HEK293T (cell line): ENCODE data around the gene MRPL57.
"Not testable (repeated sequence)": the region's sequence is repeated elsewhere in the genome, so short reads cannot be mapped to it uniquely, and the experiment has no call there.

ENCODE experiments used
- CTCF ChIA-PET: fragments of 350-600 bp; formaldehyde crosslinking; extraction: SDS; loops from one replicate; lab custom pipeline; 2021; ENCODE audit warnings: antibody characterized with exemption, inconsistent platforms; lab: Yijun Ruan, JAX
- POLR2A ChIA-PET: fragments of 350-600 bp; formaldehyde crosslinking; extraction: SDS; loops from one replicate; lab custom pipeline; 2020; ENCODE audit warnings: antibody characterized with exemption, inconsistent platforms; lab: Yijun Ruan, JAX
- DNase-seq: peaks from one replicate; pipeline ENCODE4 v3.0.0; 2012; ENCODE audit warnings: mixed read lengths; ENCODE audit errors: extremely low spot score
- ARNT ChIP-seq: fragments of 450-650 bp; IDR thresholded peaks from 2 replicates; pipeline ENCODE4 v1.6.1; 2017; ENCODE audit warnings: mild to moderate bottlenecking
- BHLHE40 ChIP-seq: fragments of 450-650 bp; IDR thresholded peaks from 2 replicates; pipeline ENCODE4 v1.6.1; 2016; ENCODE audit warnings: mild to moderate bottlenecking, moderate library complexity, borderline replicate concordance
- CTBP1 ChIP-seq: fragments of 450-650 bp; IDR thresholded peaks from 2 replicates; pipeline ENCODE4 v1.6.1; 2016; ENCODE audit warnings: borderline replicate concordance
- ELF4 ChIP-seq: fragments of 450-650 bp; IDR thresholded peaks from 2 replicates; pipeline ENCODE4 v1.6.1; 2017; ENCODE audit warnings: antibody characterized with exemption
- FOXA1 ChIP-seq: fragments of 450-650 bp; IDR thresholded peaks from 2 replicates; pipeline ENCODE4 v1.6.1; 2016; ENCODE audit warnings: mild to moderate bottlenecking
- FOXK2 ChIP-seq: fragments of 450-650 bp; IDR thresholded peaks from 2 replicates; pipeline ENCODE4 v1.6.1; 2016; ENCODE audit warnings: mild to moderate bottlenecking
- FOXM1 ChIP-seq: fragments of 450-650 bp; IDR thresholded peaks from 2 replicates; pipeline ENCODE4 v1.6.1; 2017; ENCODE audit warnings: mild to moderate bottlenecking, borderline replicate concordance
- HDGF ChIP-seq: fragments of 450-650 bp; IDR thresholded peaks from 2 replicates; pipeline ENCODE4 v1.6.1; 2017; ENCODE audit warnings: antibody characterized with exemption, borderline replicate concordance
- L3MBTL2 ChIP-seq: fragments of 450-650 bp; conservative IDR thresholded peaks from 2 replicates; pipeline ENCODE4 v1.6.1; 2016; ENCODE audit warnings: mild to moderate bottlenecking
- LEF1 ChIP-seq: fragments of 450-650 bp; IDR thresholded peaks from 2 replicates; pipeline ENCODE4 v1.6.1; 2017; ENCODE audit warnings: mild to moderate bottlenecking, borderline replicate concordance
- NFRKB ChIP-seq: fragments of 450-650 bp; IDR thresholded peaks from 2 replicates; pipeline ENCODE4 v1.6.1; 2016; ENCODE audit warnings: mild to moderate bottlenecking, moderate library complexity
- PKNOX1 ChIP-seq: fragments of 450-650 bp; IDR thresholded peaks from 2 replicates; pipeline ENCODE4 v1.6.1; 2016
- SP1 ChIP-seq: fragments of 450-650 bp; IDR thresholded peaks from 2 replicates; pipeline ENCODE4 v1.6.1; 2017
- SUZ12 ChIP-seq: fragments of 450-650 bp; IDR thresholded peaks from 2 replicates; pipeline ENCODE4 v1.6.1; 2016; ENCODE audit warnings: mild to moderate bottlenecking
- TARDBP ChIP-seq: fragments of 450-650 bp; IDR thresholded peaks from 2 replicates; pipeline ENCODE4 v1.6.1; 2016
- ZNF384 ChIP-seq: fragments of 450-650 bp; IDR thresholded peaks from 2 replicates; pipeline ENCODE4 v1.6.1; 2016

Gene MRPL57

GRCh38 chr13:21175656-21176214 is 723 bp upstream of the MRPL57 start:
- no peak for TF ChIP-seq LEF1
- TF ChIP-seq CTBP1, result no peak
- TF ChIP-seq HDGF, result no peak
- no peak for TF ChIP-seq PKNOX1
- TF ChIP-seq BHLHE40, result no peak
- no peak for TF ChIP-seq L3MBTL2
- no peak for TF ChIP-seq FOXA1
- no peak for TF ChIP-seq FOXM1
- TF ChIP-seq ELF4, result no peak
- no peak for TF ChIP-seq ARNT
- no peak for TF ChIP-seq SP1
- TF ChIP-seq NFRKB, result no peak
- no peak for TF ChIP-seq FOXK2
- TF ChIP-seq TARDBP, result no peak
- no peak for TF ChIP-seq ZNF384
- TF ChIP-seq SUZ12, result no peak
- ChIA-PET POLR2A (interaction anchor here (0.7 to 2.6 kb wide), 19 partner anchors 9 to 311 kb away, joined by 3 to 20 read pairs (median 5); no protein-coding TSS in a partner anchor), CTCF (interaction anchor here (1.0 kb wide), 1 partner anchor 114 kb away, joined by 8 read pairs; no protein-coding TSS in a partner anchor)
- no peak for DNase-seq

- DNase-seq, result no peak
- ChIA-PET CTCF (no interaction called here), POLR2A (interaction anchor here (0.7 to 2.6 kb wide), 23 partner anchors 8 to 991 kb away, joined by 3 to 20 read pairs (median 4); no protein-coding TSS in a partner anchor)
- no peak for TF ChIP-seq FOXA1
- TF ChIP-seq L3MBTL2, result peak; percentile 88
- no peak for TF ChIP-seq NFRKB
These were observed 475 bp downstream of the MRPL57 start for GRCh38 chr13:21176982-21177284.

GRCh38 chr13:21181671-21182070 is 5.2 kb downstream of the MRPL57 start:
- POLR2A ChIA-PET, result no interaction called here
- CTCF ChIA-PET, result no interaction called here
- no peak for DNase-seq
- TF ChIP-seq ARNT (no peak), PKNOX1 (no peak), SP1 (no peak), HDGF (no peak), BHLHE40 (no peak), CTBP1 (no peak), L3MBTL2 (no peak), LEF1 (no peak), ELF4 (no peak), NFRKB (no peak), FOXM1 (no peak), ZNF384 (no peak), TARDBP (no peak)

GRCh38 chr13:21186410-21186809 is 10.0 kb downstream of the MRPL57 start:
- DNase-seq, POLR2A ChIA-PET, CTCF ChIA-PET: not testable (repeated sequence)

- DNase-seq, CTCF ChIA-PET, POLR2A ChIA-PET: not testable (repeated sequence)
These were observed 18.3 kb downstream of the MRPL57 start for GRCh38 chr13:21194756-21195155.

GRCh38 chr13:21197606-21198225 is 21.3 kb downstream of the MRPL57 start:
- POLR2A ChIA-PET, result not testable (repeated sequence)
- CTCF ChIA-PET, result interaction anchor here (1.0 kb wide), 1 partner anchor 17 kb away, joined by 3 read pairs; no protein-coding TSS in a partner anchor

GRCh38 chr13:21198391-21198790 is 21.9 kb downstream of the MRPL57 start:
- DNase-seq, POLR2A ChIA-PET: not testable (repeated sequence)
- CTCF ChIA-PET, result interaction anchor here (0.6 to 1.0 kb wide), 2 partner anchors 16 to 273 kb away, joined by 3 to 6 read pairs; no protein-coding TSS in a partner anchor

More at GRCh38 chr13:21197606-21198225, 21.3 kb downstream of the MRPL57 start:
- DNase-seq, result not testable (repeated sequence)

- DNase-seq, POLR2A ChIA-PET, CTCF ChIA-PET: not testable (repeated sequence)
These were observed 25.2 kb downstream of the MRPL57 start for GRCh38 chr13:21201456-21202190.
